ENCODE data around the gene LORICRIN. TPM values are rescaled to one million over a fixed set of nuclear protein-coding genes. Genes with fewer than 3 reads are reported as not detected.

LORICRIN gene
- total RNA-seq, 5 donors from 2014 or later (not counting 1 experiment from before 2014, with no cell fraction given): 0.20 TPM; not detected in 4

GRCh38 chr1:153253076-153253475 lies 6.4 kb upstream of the LORICRIN start:
- no peak overlapping the region for H3K27ac Mint-ChIP-seq
- ATAC-seq (replicated peaks in 1 of 4) (no peak), DNase-seq (no peak)
- Histone ChIP-seq H3K9me3 (no peaks in the 10 kb centered on the region), H3K4me1 (ENCODE audit: control insufficient read depth in 1 of 2, extremely low read depth in 1 of 2, insufficient read depth in 2 of 2, low read length in 2 of 2) (no peaks in the 10 kb centered on the region), H3K4me3 (ENCODE audit: control insufficient read depth in 1 of 2, extremely low read depth in 1 of 2, low read length in 1 of 2) (no peak overlapping the region), H3K36me3 (ENCODE audit: control insufficient read depth in 2 of 2, extremely low read depth in 1 of 2, insufficient read depth in 1 of 2, low read length in 1 of 2) (no peaks in the 10 kb centered on the region), H3K27ac (ENCODE audit: low read length) (no peak overlapping the region), H3K27me3 (replicated peaks in 1 of 2; ENCODE audit: control insufficient read depth in 2 of 2, extremely low read depth in 1 of 2, insufficient read depth in 2 of 2, low read length in 1 of 2) (peaks cover 0 to 19% of the 10 kb centered on the region in 2 experiments)
- WGBS (ENCODE audit: insufficient coverage): 82% methylated on average over 2 of the region's 2 CpGs
- H3K4me1 Mint-ChIP-seq: peaks cover 0 to 7% (median 4%) of the 10 kb centered on the region in 3 donors
- H3K36me3 Mint-ChIP-seq: no peaks in the 10 kb centered on the region
- POLR2A ChIA-PET: no interaction called here
- CTCF ChIA-PET: no interaction called here
- peaks cover 20 to 21% of the 10 kb centered on the region in 2 donors for H3K27me3 Mint-ChIP-seq
- H3K9me3 Mint-ChIP-seq: no peaks in the 10 kb centered on the region
- no peak overlapping the region for H3K4me3 Mint-ChIP-seq

- Histone ChIP-seq H3K27me3 (replicated peaks in 1 of 2; ENCODE audit: control insufficient read depth in 2 of 2, extremely low read depth in 1 of 2, insufficient read depth in 2 of 2, low read length in 1 of 2) (peaks cover 0 to 13% of the 10 kb centered on the region in 2 experiments), H3K27ac (ENCODE audit: low read length) (no peak overlapping the region), H3K4me1 (ENCODE audit: control insufficient read depth in 1 of 2, extremely low read depth in 1 of 2, insufficient read depth in 2 of 2, low read length in 2 of 2) (no peaks in the 10 kb centered on the region), H3K36me3 (ENCODE audit: control insufficient read depth in 2 of 2, extremely low read depth in 1 of 2, insufficient read depth in 1 of 2, low read length in 1 of 2) (no peaks in the 10 kb centered on the region), H3K4me3 (ENCODE audit: control insufficient read depth in 1 of 2, extremely low read depth in 1 of 2, low read length in 1 of 2) (no peak overlapping the region), H3K9me3 (no peaks in the 10 kb centered on the region)
- H3K9me3 Mint-ChIP-seq: no peaks in the 10 kb centered on the region
- no peak overlapping the region for H3K27ac Mint-ChIP-seq
- CTCF ChIA-PET: no interaction called here
- POLR2A ChIA-PET: no interaction called here
- no CpG with 5 or more reads among the region's 1 CpG for WGBS (ENCODE audit: insufficient coverage)
- peaks cover 16 to 21% of the 10 kb centered on the region in 2 donors for H3K27me3 Mint-ChIP-seq
- ATAC-seq (replicated peaks in 1 of 4) (no peak), DNase-seq (no peak)
- peak overlapping the region in 1 of 3 donors; percentile 15 for H3K4me3 Mint-ChIP-seq
- peaks cover 0 to 7% (median 4%) of the 10 kb centered on the region in 3 donors for H3K4me1 Mint-ChIP-seq
- H3K36me3 Mint-ChIP-seq: no peaks in the 10 kb centered on the region
Measured at GRCh38 chr1:153253693-153254092, 5.8 kb upstream of the LORICRIN start.

- ChIA-PET POLR2A (no interaction called here), CTCF (no interaction called here)
- Histone ChIP-seq H3K9me3 (no peaks in the 10 kb centered on the region), H3K27me3 (replicated peaks in 1 of 2; ENCODE audit: control insufficient read depth in 2 of 2, extremely low read depth in 1 of 2, insufficient read depth in 2 of 2, low read length in 1 of 2) (peaks cover 9 to 27% of the 10 kb centered on the region in 2 experiments), H3K36me3 (ENCODE audit: control insufficient read depth in 2 of 2, extremely low read depth in 1 of 2, insufficient read depth in 1 of 2, low read length in 1 of 2) (no peaks in the 10 kb centered on the region), H3K4me3 (ENCODE audit: control insufficient read depth in 1 of 2, extremely low read depth in 1 of 2, low read length in 1 of 2) (peak overlapping the region in 1 of 2 donors; percentile 26), H3K4me1 (ENCODE audit: control insufficient read depth in 1 of 2, extremely low read depth in 1 of 2, insufficient read depth in 2 of 2, low read length in 2 of 2) (peaks cover 12 to 18% of the 10 kb centered on the region in 2 experiments), H3K27ac (ENCODE audit: low read length) (no peak overlapping the region)
- peaks cover 25 to 36% (median 27%) of the 10 kb centered on the region in 3 donors for H3K4me1 Mint-ChIP-seq
- H3K27me3 Mint-ChIP-seq: peaks cover 29 to 39% of the 10 kb centered on the region in 2 donors
- H3K27ac Mint-ChIP-seq: no peak overlapping the region
- peak; percentile 31 to 53 (median 39) for ATAC-seq (replicated peaks in 1 of 4)
- H3K4me3 Mint-ChIP-seq: peak overlapping the region; percentile 58 to 84 (median 64)
- peak in 15 of 35 experiments; percentile 1 to 25 (median 7) for DNase-seq
- no peaks in the 10 kb centered on the region for H3K9me3 Mint-ChIP-seq
- H3K36me3 Mint-ChIP-seq: no peaks in the 10 kb centered on the region
- WGBS (ENCODE audit: insufficient coverage): 7% methylated on average over 41 of the region's 45 CpGs
Measured at GRCh38 chr1:153260585-153261280, 1.2 kb downstream of the LORICRIN start.

- ChIA-PET POLR2A (no interaction called here), CTCF (interaction anchor here in 1 of 2 donors (0.7 kb wide), 1 partner anchor 10 kb away, joined by 3 read pairs; no protein-coding TSS in a partner anchor)
- Histone ChIP-seq H3K4me1 (ENCODE audit: control insufficient read depth in 1 of 2, extremely low read depth in 1 of 2, insufficient read depth in 2 of 2, low read length in 2 of 2) (peaks cover 12 to 18% of the 10 kb centered on the region in 2 experiments), H3K9me3 (no peaks in the 10 kb centered on the region), H3K4me3 (ENCODE audit: control insufficient read depth in 1 of 2, extremely low read depth in 1 of 2, low read length in 1 of 2) (peak overlapping the region; percentile 24 to 52), H3K27me3 (replicated peaks in 1 of 2; ENCODE audit: control insufficient read depth in 2 of 2, extremely low read depth in 1 of 2, insufficient read depth in 2 of 2, low read length in 1 of 2) (peaks cover 12 to 27% of the 10 kb centered on the region in 2 experiments), H3K36me3 (ENCODE audit: control insufficient read depth in 2 of 2, extremely low read depth in 1 of 2, insufficient read depth in 1 of 2, low read length in 1 of 2) (no peaks in the 10 kb centered on the region), H3K27ac (ENCODE audit: low read length) (no peak overlapping the region)
- DNase-seq (peak in 24 of 35 experiments; percentile 3 to 33 (median 18)), ATAC-seq (replicated peaks in 1 of 4) (peak; percentile 32 to 68 (median 59))
- no peaks in the 10 kb centered on the region for H3K36me3 Mint-ChIP-seq
- H3K9me3 Mint-ChIP-seq: no peaks in the 10 kb centered on the region
- 2% methylated on average over 79 of the region's 80 CpGs for WGBS (ENCODE audit: insufficient coverage)
- H3K4me1 Mint-ChIP-seq: peaks cover 25 to 36% (median 27%) of the 10 kb centered on the region in 3 donors
- H3K4me3 Mint-ChIP-seq: peak overlapping the region; percentile 61 to 84 (median 70)
- peak overlapping the region in 1 of 2 donors; percentile 34 for H3K27ac Mint-ChIP-seq
- peaks cover 35 to 45% of the 10 kb centered on the region in 2 donors for H3K27me3 Mint-ChIP-seq
Measured at GRCh38 chr1:153261281-153262069, 2.0 kb downstream of the LORICRIN start.

- peaks cover 25 to 36% (median 27%) of the 10 kb centered on the region in 3 donors for H3K4me1 Mint-ChIP-seq
- no peak for DNase-seq
- no peaks in the 10 kb centered on the region for H3K36me3 Mint-ChIP-seq
- peaks cover 41 to 50% of the 10 kb centered on the region in 2 donors for H3K27me3 Mint-ChIP-seq
- H3K4me3 Mint-ChIP-seq: peak overlapping the region; percentile 61 to 84 (median 70)
- peaks cover 15 to 27% of the 10 kb centered on the region in 2 experiments for H3K27me3 ChIP-seq (replicated peaks in 1 of 2; ENCODE audit: control insufficient read depth in 2 of 2, extremely low read depth in 1 of 2, insufficient read depth in 2 of 2, low read length in 1 of 2)
- ATAC-seq (replicated peaks in 1 of 4): no peak
- 72% methylated on average over 3 of the region's 6 CpGs for WGBS (ENCODE audit: insufficient coverage)
- no peaks in the 10 kb centered on the region for H3K9me3 Mint-ChIP-seq
- H3K4me3 ChIP-seq (ENCODE audit: control insufficient read depth in 1 of 2, extremely low read depth in 1 of 2, low read length in 1 of 2): peak overlapping the region; percentile 24 to 52
- H3K27ac Mint-ChIP-seq: peak overlapping the region in 1 of 2 donors; percentile 34
- no peaks in the 10 kb centered on the region for H3K9me3 ChIP-seq
- POLR2A ChIA-PET: no interaction called here
- CTCF ChIA-PET: interaction anchor here in 1 of 2 donors (0.7 kb wide), 1 partner anchor 9 kb away, joined by 3 read pairs; no protein-coding TSS in a partner anchor
- no peak overlapping the region for H3K27ac ChIP-seq (ENCODE audit: low read length)
- peaks cover 12 to 18% of the 10 kb centered on the region in 2 experiments for H3K4me1 ChIP-seq (ENCODE audit: control insufficient read depth in 1 of 2, extremely low read depth in 1 of 2, insufficient read depth in 2 of 2, low read length in 2 of 2)
- H3K36me3 ChIP-seq (ENCODE audit: control insufficient read depth in 2 of 2, extremely low read depth in 1 of 2, insufficient read depth in 1 of 2, low read length in 1 of 2): no peaks in the 10 kb centered on the region
Measured at GRCh38 chr1:153262070-153262366, 2.5 kb downstream of the LORICRIN start.

- Mint-ChIP-seq H3K27ac (peak overlapping the region in 1 of 2 donors; percentile 36), H3K4me1 (peaks cover 25 to 36% (median 27%) of the 10 kb centered on the region in 3 donors), H3K27me3 (peaks cover 45 to 54% of the 10 kb centered on the region in 2 donors), H3K4me3 (peak overlapping the region; percentile 61 to 84 (median 70)), H3K9me3 (no peaks in the 10 kb centered on the region), H3K36me3 (no peaks in the 10 kb centered on the region)
- Histone ChIP-seq H3K4me3 (ENCODE audit: control insufficient read depth in 1 of 2, extremely low read depth in 1 of 2, low read length in 1 of 2) (peak overlapping the region in 1 of 2 donors; percentile 52), H3K27ac (ENCODE audit: low read length) (no peak overlapping the region), H3K36me3 (ENCODE audit: control insufficient read depth in 2 of 2, extremely low read depth in 1 of 2, insufficient read depth in 1 of 2, low read length in 1 of 2) (no peaks in the 10 kb centered on the region), H3K9me3 (no peaks in the 10 kb centered on the region), H3K4me1 (ENCODE audit: control insufficient read depth in 1 of 2, extremely low read depth in 1 of 2, insufficient read depth in 2 of 2, low read length in 2 of 2) (peaks cover 12 to 18% of the 10 kb centered on the region in 2 experiments), H3K27me3 (replicated peaks in 1 of 2; ENCODE audit: control insufficient read depth in 2 of 2, extremely low read depth in 1 of 2, insufficient read depth in 2 of 2, low read length in 1 of 2) (peaks cover 15 to 27% of the 10 kb centered on the region in 2 experiments)
- ChIA-PET POLR2A (no interaction called here), CTCF (no interaction called here)
- ATAC-seq (replicated peaks in 1 of 4) (no peak), DNase-seq (no peak)
- 36% methylated on average over 3 of the region's 10 CpGs for WGBS (ENCODE audit: insufficient coverage)
Measured at GRCh38 chr1:153262462-153263157, 3.1 kb downstream of the LORICRIN start.

All from T-cell (primary cell).